CD8-positive, alpha-beta memory T cell (primary cell): ENCODE measurements around the gene VSTM1. TPM values are rescaled to one million over a fixed set of nuclear protein-coding genes. Genes with fewer than 3 reads are reported as not detected.

Experiments used
- CTCF ChIA-PET: fragments of 350-600 bp; sonication (Branson Sonifier 250); formaldehyde crosslinking; loops from one replicate; lab custom pipeline; 2021; ENCODE audit warnings: antibody characterized with exemption; lab: Charles Lee
- POLR2A ChIA-PET: fragments of 350-600 bp; sonication (Branson Sonifier 250); formaldehyde crosslinking; loops from one replicate; lab custom pipeline; 2021; ENCODE audit warnings: antibody characterized with exemption; lab: Charles Lee
- DNase-seq, 5 donors: peaks; one replicate each; pipeline versions ENCODE4 v3.0.0 to v3.0.0-alpha.2; 2020 to 2022; ENCODE audit warnings: mixed read lengths in 1 of 5
- H3K27ac ChIP-seq: one replicate; pipeline ENCODE4 v1.7.0; 2013; ENCODE audit warnings: low read depth, mild to moderate bottlenecking, low read length, moderate library complexity
- H3K27me3 ChIP-seq: 2 replicates; pipeline ENCODE4 v1.7.0; 2013; ENCODE audit warnings: low read length, mild to moderate bottlenecking; ENCODE audit not compliant: insufficient read depth, poor library complexity, severe bottlenecking
- H3K36me3 ChIP-seq: 2 replicates; pipeline ENCODE4 v1.7.0; 2013; ENCODE audit warnings: mild to moderate bottlenecking, low read length, moderate library complexity; ENCODE audit not compliant: insufficient read depth
- H3K4me1 ChIP-seq: 2 replicates; pipeline ENCODE4 v1.7.0; 2013; ENCODE audit warnings: mild to moderate bottlenecking, low read length, moderate library complexity; ENCODE audit not compliant: insufficient read depth
- H3K4me3 ChIP-seq: 2 replicates; pipeline ENCODE4 v1.7.0; 2013; ENCODE audit warnings: mild to moderate bottlenecking, low read length
- H3K9me3 ChIP-seq: 2 replicates; pipeline ENCODE4 v1.7.0; 2013; ENCODE audit warnings: mild to moderate bottlenecking, low read length
- H3K27ac Mint-ChIP-seq, 8 donors: one replicate each; pipeline ENCODE4 v1.8.0; 2020 to 2021; ENCODE audit warnings: mixed read lengths in 8 of 8, mild to moderate bottlenecking in 6 of 8, inconsistent platforms in 3 of 8, moderate library complexity in 3 of 8
- H3K27me3 Mint-ChIP-seq, 2 donors: one replicate each; pipeline ENCODE4 v1.8.0; 2020 to 2021; ENCODE audit warnings: mixed read lengths in 2 of 2, mild to moderate bottlenecking in 1 of 2, moderate library complexity in 1 of 2
- H3K36me3 Mint-ChIP-seq, 3 donors: one replicate each; pipeline ENCODE4 v1.8.0; 2020 to 2021; ENCODE audit warnings: mixed read lengths in 3 of 3, inconsistent platforms in 1 of 3, mild to moderate bottlenecking in 1 of 3
- H3K4me1 Mint-ChIP-seq, 3 donors: one replicate each; pipeline ENCODE4 v1.8.0; 2020 to 2021; ENCODE audit warnings: mixed read lengths in 3 of 3, inconsistent platforms in 1 of 3, mild to moderate bottlenecking in 1 of 3
- H3K4me3 Mint-ChIP-seq, 7 donors: one replicate each; pipeline ENCODE4 v1.8.0; 2020 to 2021; ENCODE audit warnings: mixed read lengths in 7 of 7, mild to moderate bottlenecking in 6 of 7, moderate library complexity in 4 of 7, inconsistent platforms in 2 of 7
- H3K9me3 Mint-ChIP-seq, 5 donors: one replicate each; pipeline ENCODE4 v1.8.0; 2020 to 2022; ENCODE audit warnings: mixed read lengths in 5 of 5, mild to moderate bottlenecking in 3 of 5, moderate library complexity in 2 of 5, inconsistent platforms in 1 of 5
- polyA plus RNA-seq: library from polyadenylated mRNA; unstranded; fragments of 300-500 nt; fragmentation: Illumina TruSeq; gene quantifications from one replicate; pipeline ENCODE4 v1.2.3, GENCODE V29; 2021
- total RNA-seq, 2 experiments: library from RNA; stranded (reverse); gene quantifications; one replicate each; pipeline ENCODE4 v1.2.3, GENCODE V29; 2021

VSTM1 gene
- total and polyA plus RNA-seq, 3 experiments from 2014 or later, result not detected

DNA sequence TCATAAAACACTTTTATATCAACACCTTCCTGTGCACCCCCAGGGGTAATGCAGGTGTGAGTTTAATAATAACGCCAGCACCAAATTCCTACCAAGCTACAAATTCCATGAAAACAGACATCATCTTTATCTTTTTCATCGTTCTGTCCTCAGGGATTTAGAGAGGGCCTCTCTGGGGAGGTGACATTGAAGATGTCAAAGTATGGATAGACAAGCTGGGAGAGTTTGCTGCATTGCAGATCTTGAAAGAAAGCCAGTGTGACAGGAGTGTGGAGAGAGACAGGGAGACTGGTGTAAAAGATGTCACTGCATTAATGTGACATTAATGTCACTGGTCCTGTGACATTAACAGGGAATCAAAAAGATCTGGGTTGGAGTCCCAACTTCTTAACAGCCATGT lies 62.2 kb downstream of the VSTM1 start:
- POLR2A ChIA-PET, result no interaction called here
- Mint-ChIP-seq H3K4me1 (no peaks in the 10 kb centered on the region), H3K27ac (no peak overlapping the region), H3K9me3 (no peaks in the 10 kb centered on the region), H3K4me3 (no peak overlapping the region), H3K36me3 (no peaks in the 10 kb centered on the region), H3K27me3 (peaks cover 12 to 46% of the 10 kb centered on the region in 2 donors)
- Histone ChIP-seq H3K36me3 (no peaks in the 10 kb centered on the region), H3K4me1 (no peaks in the 10 kb centered on the region), H3K9me3 (no peaks in the 10 kb centered on the region), H3K27ac (no peak overlapping the region), H3K27me3 (peaks cover 7% of the 10 kb centered on the region), H3K4me3 (no peak overlapping the region)
- DNase-seq, result no peak
- CTCF ChIA-PET, result no interaction called here

DNA sequence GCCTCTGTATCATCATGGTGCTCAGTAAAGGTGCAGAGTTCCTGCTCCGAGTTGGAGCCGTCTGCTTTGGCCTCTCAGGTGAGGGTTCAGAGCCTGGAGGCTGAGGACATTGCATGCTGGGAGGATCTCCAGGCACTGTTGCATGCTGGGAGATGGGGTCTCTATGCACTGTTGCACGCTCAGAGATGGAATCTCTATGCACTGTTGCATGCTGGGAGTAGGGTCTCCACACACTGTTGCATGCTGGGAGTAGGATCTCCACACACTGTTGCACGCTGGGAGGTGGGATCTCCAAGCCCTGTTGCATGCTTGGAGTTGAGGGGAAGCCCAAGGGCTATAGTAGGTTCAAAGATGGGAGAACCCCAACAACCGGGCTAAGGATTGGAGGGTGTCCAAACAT lies 64.0 kb downstream of the VSTM1 start:
- Histone ChIP-seq H3K27me3 (peaks cover 7% of the 10 kb centered on the region), H3K36me3 (no peaks in the 10 kb centered on the region), H3K4me1 (no peaks in the 10 kb centered on the region), H3K4me3 (no peak overlapping the region), H3K9me3 (no peaks in the 10 kb centered on the region), H3K27ac (no peak overlapping the region)
- Mint-ChIP-seq H3K4me1 (no peaks in the 10 kb centered on the region), H3K27ac (no peak overlapping the region), H3K4me3 (no peak overlapping the region), H3K9me3 (no peaks in the 10 kb centered on the region), H3K27me3 (peaks cover 24 to 58% of the 10 kb centered on the region in 2 donors), H3K36me3 (no peaks in the 10 kb centered on the region)
- POLR2A ChIA-PET, result no interaction called here
- CTCF ChIA-PET, result no interaction called here
- DNase-seq, result no peak

DNA sequence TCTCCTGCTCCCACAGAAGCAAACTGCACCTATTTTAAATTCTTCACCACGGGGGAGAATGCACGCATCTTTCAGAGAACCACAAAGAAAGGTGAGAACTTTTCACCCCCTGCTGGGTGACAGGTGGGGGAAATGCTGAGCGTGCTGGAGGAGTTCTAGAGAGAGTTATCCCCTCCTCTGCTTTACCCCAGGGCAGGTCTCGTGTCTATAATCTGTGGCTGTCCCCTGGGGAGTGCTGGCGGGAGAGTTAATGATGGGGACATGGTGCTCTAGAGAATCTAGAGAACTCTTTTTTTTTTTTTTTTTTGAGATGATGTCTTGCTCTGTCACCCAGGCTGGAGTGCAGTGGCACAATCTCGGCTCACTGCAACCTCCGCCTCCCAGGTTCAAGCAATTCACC lies 65.5 kb downstream of the VSTM1 start:
- Histone ChIP-seq H3K27me3 (peaks cover 14% of the 10 kb centered on the region), H3K9me3 (no peaks in the 10 kb centered on the region), H3K36me3 (no peaks in the 10 kb centered on the region), H3K4me1 (no peaks in the 10 kb centered on the region), H3K27ac (no peak overlapping the region), H3K4me3 (no peak overlapping the region)
- ChIA-PET CTCF (no interaction called here), POLR2A (no interaction called here)
- Mint-ChIP-seq H3K27me3 (peaks cover 35 to 70% of the 10 kb centered on the region in 2 donors), H3K27ac (no peak overlapping the region), H3K9me3 (no peaks in the 10 kb centered on the region), H3K36me3 (no peaks in the 10 kb centered on the region), H3K4me1 (no peaks in the 10 kb centered on the region), H3K4me3 (no peak overlapping the region)
- no peak for DNase-seq

DNA sequence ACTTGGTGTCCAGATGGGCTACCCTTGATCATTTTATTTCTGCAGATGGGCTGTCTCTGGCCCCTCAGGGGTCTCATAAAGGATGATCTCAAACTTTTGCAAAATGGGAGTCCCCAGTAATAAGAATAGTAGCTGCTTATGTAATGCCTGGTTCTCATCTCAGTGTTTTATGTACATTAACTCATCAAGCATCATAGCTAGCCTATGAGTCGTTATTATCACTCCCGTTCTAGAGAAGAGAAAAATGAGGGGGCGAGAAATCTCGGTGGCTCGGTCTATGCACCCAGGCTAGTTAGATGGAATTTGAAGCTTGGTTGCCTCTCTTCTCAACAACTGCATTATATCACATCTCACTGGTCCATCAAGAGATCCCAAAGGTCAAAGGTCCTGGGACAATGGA lies 68.9 kb downstream of the VSTM1 start:
- Mint-ChIP-seq H3K4me1 (peaks cover 0 to 5% (median 4%) of the 10 kb centered on the region in 3 donors), H3K9me3 (no peaks in the 10 kb centered on the region), H3K36me3 (no peaks in the 10 kb centered on the region), H3K27ac (no peak overlapping the region), H3K27me3 (peaks cover 34 to 60% of the 10 kb centered on the region in 2 donors), H3K4me3 (no peak overlapping the region)
- Histone ChIP-seq H3K4me1 (no peaks in the 10 kb centered on the region), H3K4me3 (no peak overlapping the region), H3K27me3 (peaks cover 21% of the 10 kb centered on the region), H3K27ac (no peak overlapping the region), H3K9me3 (no peaks in the 10 kb centered on the region), H3K36me3 (no peaks in the 10 kb centered on the region)
- CTCF ChIA-PET, result no interaction called here
- POLR2A ChIA-PET, result no interaction called here
- DNase-seq, result no peak

DNA sequence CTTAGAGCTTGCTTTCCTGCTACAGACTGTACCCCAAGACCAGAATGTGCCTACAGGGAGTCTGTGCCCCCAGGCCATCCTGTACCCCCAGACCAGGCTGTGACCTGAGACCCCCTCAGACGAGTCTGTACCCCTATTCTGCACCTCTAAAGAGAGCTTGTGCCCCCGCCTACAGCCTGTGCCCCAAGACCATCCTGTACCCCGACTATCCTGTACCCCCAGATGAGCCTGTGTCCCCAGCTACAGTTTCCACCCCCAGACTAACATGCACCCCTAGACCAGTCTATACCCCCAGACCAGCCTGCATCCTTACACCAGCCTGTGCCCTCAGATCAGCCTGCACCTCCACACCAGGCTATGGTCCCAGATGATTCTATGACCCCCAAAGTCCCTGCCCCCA lies 70.2 kb downstream of the VSTM1 start:
- H3K27ac ChIP-seq, result no peak overlapping the region
- H3K9me3 ChIP-seq, result no peaks in the 10 kb centered on the region
- Mint-ChIP-seq H3K36me3 (peaks cover 0 to 4% (median 0%) of the 10 kb centered on the region in 3 donors), H3K27ac (no peak overlapping the region), H3K4me1 (peaks cover 0 to 5% (median 4%) of the 10 kb centered on the region in 3 donors), H3K4me3 (no peak overlapping the region), H3K9me3 (peaks cover 0 to 2% (median 0%) of the 10 kb centered on the region in 5 donors), H3K27me3 (peaks cover 36 to 55% of the 10 kb centered on the region in 2 donors)
- peaks cover 19% of the 10 kb centered on the region for H3K27me3 ChIP-seq
- no peak overlapping the region for H3K4me3 ChIP-seq
- no peak for DNase-seq
- no peaks in the 10 kb centered on the region for H3K4me1 ChIP-seq
- CTCF ChIA-PET, result no interaction called here
- H3K36me3 ChIP-seq, result no peaks in the 10 kb centered on the region
- POLR2A ChIA-PET, result no interaction called here

DNA sequence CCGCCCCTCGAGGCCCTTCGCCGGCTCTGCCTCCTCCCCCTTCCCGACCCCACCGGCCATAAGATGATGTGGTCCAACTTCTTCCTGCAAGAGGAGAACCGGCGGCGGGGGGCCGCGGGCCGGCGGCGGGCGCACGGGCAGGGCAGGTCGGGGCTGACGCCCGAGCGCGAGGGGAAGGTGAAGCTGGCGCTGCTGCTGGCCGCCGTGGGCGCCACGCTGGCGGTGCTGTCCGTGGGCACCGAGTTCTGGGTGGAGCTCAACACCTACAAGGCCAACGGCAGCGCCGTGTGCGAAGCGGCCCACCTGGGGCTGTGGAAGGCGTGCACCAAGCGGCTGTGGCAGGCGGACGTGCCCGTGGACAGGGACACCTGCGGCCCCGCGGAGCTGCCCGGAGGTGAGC lies 70.9 kb downstream of the VSTM1 start:
- Histone ChIP-seq H3K36me3 (no peaks in the 10 kb centered on the region), H3K27ac (no peak overlapping the region), H3K4me1 (no peaks in the 10 kb centered on the region), H3K4me3 (no peak overlapping the region), H3K9me3 (no peaks in the 10 kb centered on the region), H3K27me3 (peaks cover 19% of the 10 kb centered on the region)
- H3K36me3 Mint-ChIP-seq, result peaks cover 0 to 4% (median 0%) of the 10 kb centered on the region in 3 donors
- POLR2A ChIA-PET, result no interaction called here
- CTCF ChIA-PET, result no interaction called here
- H3K4me1 Mint-ChIP-seq, result peaks cover 0 to 5% (median 4%) of the 10 kb centered on the region in 3 donors
- no peak overlapping the region for H3K4me3 Mint-ChIP-seq
- peaks cover 36 to 55% of the 10 kb centered on the region in 2 donors for H3K27me3 Mint-ChIP-seq
- H3K9me3 Mint-ChIP-seq, result peaks cover 0 to 2% (median 0%) of the 10 kb centered on the region in 5 donors
- DNase-seq, result no peak
- H3K27ac Mint-ChIP-seq, result no peak overlapping the region

DNA sequence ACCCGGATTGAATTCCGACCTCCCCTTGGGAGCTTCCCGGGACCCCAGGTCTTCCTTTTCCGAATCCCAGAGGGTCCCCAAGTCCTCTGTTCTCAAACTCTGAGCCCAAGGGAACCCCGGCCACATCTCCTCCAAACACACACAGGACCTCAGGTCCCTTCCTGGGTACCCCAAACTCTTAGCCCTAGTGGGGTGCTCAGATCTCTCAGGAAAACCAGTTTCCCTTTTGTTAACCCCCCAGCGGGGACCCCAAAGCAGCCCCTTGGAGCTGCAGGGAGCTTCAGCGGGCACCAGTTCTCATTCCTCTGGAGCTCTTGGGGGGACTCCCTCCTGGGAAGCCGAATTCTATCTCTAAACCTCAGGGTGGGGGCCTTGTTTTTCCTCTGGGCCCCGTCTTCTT lies 71.5 kb downstream of the VSTM1 start:
- Mint-ChIP-seq H3K9me3 (peaks cover 0 to 2% (median 0%) of the 10 kb centered on the region in 5 donors), H3K27ac (no peak overlapping the region), H3K27me3 (peaks cover 36 to 50% of the 10 kb centered on the region in 2 donors), H3K4me3 (peak overlapping the region in 2 of 7 donors; percentile 41 to 63), H3K36me3 (peaks cover 0 to 4% (median 0%) of the 10 kb centered on the region in 3 donors), H3K4me1 (peaks cover 0 to 5% (median 4%) of the 10 kb centered on the region in 3 donors)
- Histone ChIP-seq H3K9me3 (no peaks in the 10 kb centered on the region), H3K4me1 (no peaks in the 10 kb centered on the region), H3K27ac (no peak overlapping the region), H3K4me3 (no peak overlapping the region), H3K36me3 (no peaks in the 10 kb centered on the region), H3K27me3 (peaks cover 15% of the 10 kb centered on the region)
- DNase-seq, result no peak
- ChIA-PET POLR2A (no interaction called here), CTCF (no interaction called here)

DNA sequence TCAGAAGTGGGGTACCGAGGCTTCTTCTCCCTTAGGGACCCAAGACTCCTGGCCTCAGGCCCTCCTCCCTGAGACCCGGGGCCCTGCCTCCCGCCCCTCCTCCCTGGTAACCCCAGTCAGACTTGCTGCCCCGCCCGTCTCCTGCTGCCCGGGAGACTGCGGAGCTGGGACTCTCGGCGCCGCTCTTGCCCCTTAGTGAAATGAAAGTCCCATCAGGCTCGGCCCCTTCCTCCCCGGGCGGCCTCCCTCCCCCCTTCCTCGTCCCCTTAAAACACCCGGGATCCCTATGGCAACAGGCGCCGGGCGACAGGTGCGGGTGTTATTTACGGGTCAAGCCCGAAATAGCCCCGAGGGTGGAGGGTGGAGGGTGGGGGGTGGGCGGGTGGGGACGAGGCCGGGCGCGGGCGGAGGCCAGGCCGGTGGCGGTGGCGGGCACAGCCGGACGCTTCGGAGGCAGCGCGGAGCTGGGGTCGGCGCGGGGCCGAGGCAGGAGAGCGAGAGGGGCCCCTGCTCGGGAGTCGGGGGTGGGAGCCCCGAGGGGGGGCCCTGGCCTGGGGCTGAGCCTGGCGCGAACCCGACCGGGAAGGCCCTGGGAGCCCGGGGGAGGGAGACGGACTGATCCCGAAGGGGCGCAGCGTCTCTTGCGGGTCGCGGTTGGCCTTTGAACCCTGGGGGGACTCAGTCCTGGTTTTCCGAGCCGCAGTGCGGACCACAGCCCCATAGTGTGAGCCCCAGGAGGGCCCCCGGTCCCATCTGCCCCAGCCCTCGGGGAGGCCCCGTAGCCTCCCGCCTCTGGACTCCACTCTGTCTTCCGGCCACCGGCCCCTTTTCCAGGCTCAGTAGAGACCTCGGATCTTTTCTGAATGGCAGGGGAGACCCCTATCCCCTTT lies 72.2 kb downstream of the VSTM1 start, which contains the start of gene CACNG6:
CACNG6 (plus strand) TSS at position 414 of the 890 bp plus-strand sequence. CDS start 1,241 bp downstream, outside the sequence.
- no peak within 1 kb of the TSS for H3K4me3 ChIP-seq
- POLR2A ChIA-PET, result no interaction called here
- H3K36me3 Mint-ChIP-seq, result peaks cover 0 to 4% (median 0%) of the 10 kb centered on the region in 3 donors
- H3K4me1 ChIP-seq, result no peaks in the 10 kb centered on the region
- peaks cover 0 to 5% (median 4%) of the 10 kb centered on the region in 3 donors for H3K4me1 Mint-ChIP-seq
- H3K27ac ChIP-seq, result no peak within 1 kb of the TSS
- no peak for DNase-seq
- H3K9me3 Mint-ChIP-seq, result peaks cover 0 to 2% (median 0%) of the 10 kb centered on the region in 5 donors
- no peaks in the 10 kb centered on the region for H3K36me3 ChIP-seq
- peaks cover 36 to 47% of the 10 kb centered on the region in 2 donors for H3K27me3 Mint-ChIP-seq
- CTCF ChIA-PET, result no interaction called here
- peak within 1 kb of the TSS in 3 of 7 donors; percentile 26 to 63 (median 41) for H3K4me3 Mint-ChIP-seq
- peaks cover 15% of the 10 kb centered on the region for H3K27me3 ChIP-seq
- H3K9me3 ChIP-seq, result no peaks in the 10 kb centered on the region
- no peak within 1 kb of the TSS for H3K27ac Mint-ChIP-seq
